ENCODE results near the gene REL.
A peak's percentile ranks its signal among the peaks of the same experiment; 100 is the strongest.
"Not testable (repeated sequence)": the region's sequence is repeated elsewhere in the genome, so short reads cannot be mapped to it uniquely, and the experiment has no call there.

The REL gene

GRCh38 chr2:60926741-60927552, 45.6 kb downstream of the REL start:
- DNase-seq: no peak

GRCh38 chr2:60932061-60932460, 50.7 kb downstream of the REL start:
- DNase-seq: not testable (repeated sequence)

- no peak for DNase-seq
Measured at GRCh38 chr2:60932954-60933353, 51.6 kb downstream of the REL start.

DNA sequence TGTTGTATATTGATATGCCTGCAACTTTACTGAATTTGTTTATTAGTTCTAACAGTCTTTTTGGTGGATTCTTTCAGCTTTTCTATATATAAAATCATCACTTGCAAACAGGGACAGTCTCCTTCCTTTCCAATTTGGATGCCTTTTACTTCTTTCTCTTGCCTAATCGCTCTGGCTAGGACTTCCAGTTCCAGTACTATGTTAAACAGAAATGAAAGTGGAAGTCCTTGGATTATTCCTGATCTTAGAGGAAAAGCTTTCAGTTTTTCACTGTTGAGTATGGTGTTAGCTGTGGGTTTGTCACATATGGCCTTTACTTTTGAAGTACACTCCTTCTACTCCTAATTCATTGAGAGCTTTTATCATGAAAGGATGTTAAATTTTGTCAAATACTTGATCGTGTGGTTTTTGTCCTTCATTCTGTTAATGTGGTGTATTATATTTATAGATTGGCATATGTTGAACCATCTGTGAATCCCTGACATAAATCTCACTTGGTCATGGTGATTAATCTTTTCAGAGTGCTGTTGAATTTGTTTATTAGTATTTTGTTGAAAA, 52.9 kb downstream of the REL start:
- no peak for DNase-seq

GRCh38 chr2:60936757-60937156, 55.4 kb downstream of the REL start:
- DNase-seq: peak; percentile 43

DNA sequence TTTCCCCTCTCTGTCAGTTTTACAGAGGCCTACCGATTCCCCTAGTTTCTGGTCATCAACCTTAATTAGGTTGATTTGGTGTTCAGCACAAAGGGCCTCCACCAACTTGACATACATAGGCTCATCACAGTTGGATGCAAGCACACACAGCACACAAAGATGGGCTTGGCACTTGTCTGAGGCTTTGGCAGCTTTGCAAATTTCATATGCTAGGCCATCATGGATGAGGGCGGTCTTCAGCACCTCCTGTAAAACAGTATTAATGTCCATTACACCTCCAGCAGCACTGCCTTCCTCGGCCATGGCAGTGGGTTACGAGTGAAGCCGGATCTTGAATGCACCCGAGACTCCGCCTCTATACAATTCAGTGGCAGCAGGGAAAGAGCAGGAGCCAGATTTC, 56.9 kb downstream of the REL start:
- no peak for DNase-seq

DNA sequence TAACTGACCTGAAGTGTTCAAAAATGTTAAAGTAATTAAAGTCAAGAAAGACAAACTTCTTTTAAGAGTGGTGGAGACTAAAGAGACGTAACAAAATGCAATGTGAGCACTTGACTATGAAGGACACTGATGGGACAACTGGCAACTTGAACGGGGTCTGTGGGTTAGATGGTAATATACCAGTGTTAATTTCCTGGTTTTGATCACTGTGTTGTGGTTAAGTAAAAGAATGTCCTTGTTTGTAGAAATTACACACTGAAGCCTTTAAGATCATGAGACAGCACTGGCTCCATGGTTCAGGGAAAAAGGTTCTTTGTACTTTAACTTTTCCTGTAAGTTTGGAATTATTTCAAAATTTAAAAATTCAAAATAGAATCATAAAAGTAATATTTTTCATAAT, 58.2 kb downstream of the REL start:
- DNase-seq: no peak

DNA sequence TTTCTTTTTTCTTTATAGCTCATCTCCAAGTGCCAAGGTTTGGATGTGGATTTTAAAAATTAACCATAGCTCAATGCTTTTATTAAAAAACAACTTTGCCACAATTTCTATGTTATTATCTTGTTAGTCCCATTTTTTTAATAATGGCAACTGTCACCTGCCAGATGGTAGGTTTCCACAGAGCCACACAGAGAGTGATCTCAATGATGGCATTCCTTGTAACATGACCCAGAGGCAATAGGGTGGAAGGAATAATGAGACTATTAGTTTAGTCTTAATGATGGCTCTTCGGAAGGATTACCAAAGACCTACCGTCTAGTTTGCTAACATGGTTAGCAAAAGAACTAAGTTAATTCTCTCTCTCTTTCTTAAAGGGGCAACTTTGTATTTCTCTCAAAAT, 64.0 kb downstream of the REL start:
- DNase-seq: peak; percentile 85

GRCh38 chr2:60947056-60947455, 65.7 kb downstream of the REL start:
- no peak for DNase-seq

GRCh38 chr2:60948161-60948560, 66.8 kb downstream of the REL start:
- no peak for DNase-seq

- no peak for DNase-seq
Measured at GRCh38 chr2:60948926-60949579, 67.7 kb downstream of the REL start.

DNA sequence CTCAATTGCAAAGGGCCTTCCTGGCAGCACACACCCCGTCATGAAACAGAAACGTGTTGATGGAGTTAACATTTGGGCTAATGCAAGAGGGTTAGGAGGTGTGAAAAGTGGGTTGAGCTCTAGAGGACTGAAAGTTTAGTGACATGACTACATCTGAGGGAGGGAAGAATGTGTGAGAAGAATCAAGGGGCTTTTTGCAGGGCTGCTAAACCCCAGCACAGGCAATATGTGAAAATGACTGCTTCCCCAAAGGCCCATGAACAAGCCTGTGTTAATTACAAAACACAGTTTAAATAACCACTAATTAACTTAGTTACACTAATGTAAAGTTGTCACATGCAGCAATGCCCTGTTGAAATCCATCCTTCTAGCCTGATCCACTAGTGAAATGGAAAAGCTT, 72.8 kb downstream of the REL start:
- no peak for DNase-seq

GRCh38 chr2:60957224-60957623, 75.8 kb downstream of the REL start:
- DNase-seq: no peak

- peak; percentile 36 for DNase-seq
Measured at GRCh38 chr2:60957643-60958042, 76.3 kb downstream of the REL start.

DNA sequence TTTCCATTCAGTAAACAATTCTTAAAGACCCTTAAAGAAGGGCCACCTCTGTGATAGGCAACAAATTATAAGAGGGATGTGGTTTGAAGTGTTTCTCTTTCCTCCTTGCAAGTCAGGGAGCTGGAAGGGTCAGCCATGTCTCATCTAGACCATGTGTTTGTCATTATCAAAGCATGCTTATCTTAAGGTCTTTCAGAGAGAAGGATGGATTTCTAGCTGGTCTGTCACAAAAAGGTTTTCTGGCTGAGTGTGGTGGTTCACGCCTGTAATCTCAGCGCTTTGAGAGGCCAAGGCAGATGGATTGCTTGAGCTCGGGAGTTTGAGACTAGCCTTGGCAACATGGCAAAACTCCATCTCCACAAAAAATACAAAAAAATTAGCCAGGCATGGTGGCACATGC, 77.0 kb downstream of the REL start:
- no peak for DNase-seq

DNA sequence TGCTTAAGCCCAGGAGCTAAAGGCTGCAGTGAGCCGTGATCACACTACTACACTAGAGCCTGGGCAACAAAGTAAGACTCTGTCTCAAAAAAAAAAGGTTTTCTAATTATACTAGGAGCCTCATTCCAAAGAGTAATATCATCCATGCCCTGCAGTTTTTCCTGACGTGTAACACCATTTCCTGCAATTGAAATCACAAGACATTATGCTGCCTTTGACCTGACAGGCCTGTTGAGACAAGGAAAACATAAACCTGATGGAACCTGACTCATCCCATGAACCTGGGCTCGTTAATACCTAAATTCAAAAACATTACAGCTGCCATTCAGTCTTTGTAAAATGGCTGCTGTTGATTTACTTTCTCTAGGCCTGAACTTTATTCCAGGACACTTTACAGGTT, 77.4 kb downstream of the REL start:
- no peak for DNase-seq

DNA sequence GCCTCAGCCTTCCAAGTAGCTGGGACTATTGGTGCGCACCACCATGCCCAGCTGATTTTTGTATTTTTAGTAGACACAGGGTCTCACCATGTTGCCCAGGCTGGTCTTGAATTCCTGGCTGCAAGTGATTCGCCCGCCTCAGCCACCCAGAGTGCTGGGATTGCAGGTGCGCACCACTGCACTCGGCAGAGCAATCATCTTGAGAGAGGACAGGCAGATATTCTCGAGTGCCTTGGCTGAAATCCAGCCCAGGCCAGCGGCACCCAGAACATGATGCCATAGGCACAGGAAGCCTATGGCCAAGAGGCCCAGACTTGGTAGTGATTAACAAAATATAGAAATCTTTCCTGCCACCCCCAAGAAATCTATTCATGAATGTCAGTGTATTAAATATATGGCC, 78.1 kb downstream of the REL start:
- DNase-seq: no peak

GRCh38 chr2:60960706-60961105, 79.3 kb downstream of the REL start:
- no peak for DNase-seq

DNA sequence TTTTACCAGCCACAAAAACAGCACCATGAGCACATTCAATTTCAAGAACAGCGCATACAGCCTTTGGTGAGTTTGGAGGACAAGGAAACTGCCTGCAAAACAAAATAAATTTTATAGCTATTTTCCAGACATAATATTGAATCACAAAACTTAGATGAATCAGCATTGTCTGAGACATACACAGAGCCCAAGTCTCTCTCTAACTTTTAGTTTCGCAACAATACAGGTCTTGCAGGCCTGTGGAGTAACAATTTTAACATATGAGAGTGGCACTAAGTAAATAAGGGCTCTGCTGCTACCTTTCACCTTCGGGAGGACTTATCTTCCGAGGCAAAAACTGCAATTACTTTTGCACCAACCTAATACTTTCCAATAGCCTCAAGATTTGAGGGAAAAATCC, 80.1 kb downstream of the REL start:
- no peak for DNase-seq

GRCh38 chr2:60962528-60962927, 81.2 kb downstream of the REL start:
- no peak for DNase-seq

DNA sequence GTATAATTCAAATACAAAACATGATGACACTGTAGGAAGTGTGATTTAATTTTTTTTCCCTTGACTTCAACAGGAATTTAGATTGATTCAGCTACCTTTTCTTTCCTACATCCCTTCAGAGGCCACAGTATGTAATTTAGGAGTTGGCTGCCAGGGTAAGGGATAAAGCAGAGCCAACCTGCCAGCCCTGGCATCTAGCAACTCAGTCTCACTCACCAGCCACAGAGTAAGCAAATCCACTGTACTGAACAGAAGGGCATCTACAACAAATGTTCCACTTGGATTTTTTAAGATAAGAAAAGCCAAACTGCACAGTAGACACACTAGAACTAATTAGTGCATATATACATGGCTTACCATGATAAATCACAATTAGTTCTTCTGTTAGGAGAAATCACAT, 81.8 kb downstream of the REL start:
- no peak for DNase-seq

GRCh38 chr2:60964651-60965498, 83.5 kb downstream of the REL start:
- no peak for DNase-seq

GRCh38 chr2:60965499-60965785, 84.1 kb downstream of the REL start:
- no peak for DNase-seq
